Suppressor macrophage (primary cell): ENCODE measurements around the gene CALCB.
A peak's percentile ranks its signal among the peaks of the same experiment; 100 is the strongest.
"Not testable (repeated sequence)": the region's sequence is repeated elsewhere in the genome, so short reads cannot be mapped to it uniquely, and the experiment has no call there.

ENCODE experiments used
- DNase-seq, 4 experiments: peaks; one replicate each; pipeline ENCODE4 v3.0.0-alpha.2; 2020 to 2022
- total RNA-seq, 17 experiments: gene quantifications; one replicate each; lab custom pipeline; 2026; ENCODE audit warnings: mixed read lengths in 6 of 17, inconsistent platforms in 3 of 17; lab: John Stamatoyannopoulos, UW

CALCB gene, protein sequence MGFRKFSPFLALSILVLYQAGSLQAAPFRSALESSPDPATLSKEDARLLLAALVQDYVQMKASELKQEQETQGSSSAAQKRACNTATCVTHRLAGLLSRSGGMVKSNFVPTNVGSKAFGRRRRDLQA
- total RNA-seq: 0 to 2.2 (median 0.08) reads per million in 17 experiments

DNA sequence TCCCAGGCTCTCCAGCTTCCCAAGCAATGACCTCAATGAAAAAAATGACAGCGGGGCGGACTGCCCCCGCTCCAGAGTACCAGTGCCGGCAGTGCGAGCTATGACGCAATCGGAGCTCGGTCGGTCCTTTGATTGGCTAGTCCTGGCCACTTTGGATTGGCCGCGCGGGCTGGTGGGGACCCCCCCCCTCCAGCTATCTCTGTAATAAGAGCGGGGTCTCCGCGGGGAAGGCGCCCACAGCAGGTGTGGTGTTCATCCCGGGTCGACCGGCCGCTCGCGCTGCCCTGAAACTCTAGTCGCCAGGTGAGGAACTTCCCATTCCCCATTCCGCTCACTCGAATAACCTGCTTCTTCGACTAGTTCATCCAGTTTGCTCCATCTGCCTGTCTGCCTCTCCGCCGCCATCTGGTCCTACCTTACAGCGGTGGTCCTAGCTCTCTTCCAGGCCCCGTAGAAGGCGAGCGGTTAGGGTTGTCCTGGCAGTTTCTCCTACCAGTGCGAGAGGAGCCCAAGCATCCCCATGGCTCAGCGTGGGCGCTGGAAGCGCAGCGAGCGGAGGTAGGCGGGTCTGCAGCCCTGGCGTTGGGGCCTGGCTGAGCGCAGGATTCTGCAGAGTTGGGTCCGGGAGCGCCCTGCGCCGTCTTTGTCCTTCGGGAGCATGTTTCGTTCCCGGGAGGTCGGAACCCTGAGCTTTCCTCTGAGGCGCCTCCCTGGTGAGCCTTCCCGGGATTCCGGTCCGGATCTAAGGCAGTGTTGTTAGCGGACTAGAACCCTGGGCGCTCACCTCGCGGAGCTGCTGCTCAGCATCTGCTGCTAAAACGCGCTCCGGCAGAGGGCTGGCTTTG lies at the start of gene CALCB:
CALCB (plus strand) TSS at position 233 of the 845 bp plus-strand sequence. CDS start 1,126 bp downstream, outside the sequence.
- peak in 2 of 4 experiments; percentile 9 to 12 for DNase-seq

DNA sequence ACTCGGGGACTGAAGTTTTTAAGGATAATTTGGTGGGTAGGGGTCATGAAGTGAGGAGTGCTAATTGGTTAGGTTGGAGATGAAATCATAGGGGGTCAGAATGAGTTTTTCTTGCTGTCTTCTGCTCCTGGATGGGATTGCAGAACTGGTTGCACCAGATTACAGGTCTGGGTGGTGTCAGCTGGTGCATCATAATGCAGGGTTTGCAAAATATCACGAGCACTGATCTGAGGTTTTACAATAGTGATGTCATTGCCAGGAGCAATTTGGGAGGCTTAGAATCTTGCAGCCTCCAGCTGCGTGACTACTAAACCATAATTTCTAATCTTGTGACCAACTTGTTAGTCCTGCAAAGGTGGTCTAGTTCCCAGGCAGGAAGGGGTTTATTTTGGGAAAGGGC lies 46.4 kb upstream of the CALCB start:
- DNase-seq: no peak

DNA sequence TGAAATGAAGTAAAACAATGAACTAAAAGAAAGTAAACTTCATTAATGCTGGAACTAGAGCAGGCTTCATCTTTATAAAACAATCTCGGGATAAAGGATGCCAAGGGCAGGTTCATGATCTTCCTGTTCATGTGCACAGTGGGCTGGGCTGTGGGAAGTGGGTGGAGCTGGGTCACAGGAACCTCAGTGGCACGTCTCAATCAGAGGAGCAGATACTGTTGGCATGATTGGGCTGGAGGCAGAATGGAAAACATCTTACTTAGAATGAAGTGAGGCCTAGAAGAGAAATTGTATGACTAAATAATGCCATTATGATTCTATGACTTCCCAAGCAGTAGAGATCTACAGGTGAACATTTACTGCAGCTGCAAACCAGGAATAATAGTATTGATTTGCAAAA lies 45.4 kb upstream of the CALCB start:
- DNase-seq: no peak

DNA sequence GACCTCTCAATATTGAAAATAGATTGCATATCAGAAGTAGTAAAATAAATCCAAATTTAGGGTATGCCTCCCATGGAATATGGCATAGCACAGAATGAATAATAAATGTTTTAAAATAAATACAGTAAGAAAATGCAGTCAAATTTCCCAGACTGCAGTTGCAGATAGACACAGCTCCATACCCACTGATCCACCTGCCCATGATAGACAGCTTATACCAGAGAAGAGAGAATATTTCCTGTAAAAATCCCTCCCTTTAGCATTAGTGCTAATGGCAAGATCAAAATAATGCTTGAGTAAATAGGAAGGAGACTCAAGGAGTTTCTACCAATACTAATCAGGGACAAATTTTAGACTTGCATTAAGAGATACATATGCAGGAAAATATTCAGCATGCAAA lies 45.0 kb upstream of the CALCB start:
- no peak for DNase-seq

DNA sequence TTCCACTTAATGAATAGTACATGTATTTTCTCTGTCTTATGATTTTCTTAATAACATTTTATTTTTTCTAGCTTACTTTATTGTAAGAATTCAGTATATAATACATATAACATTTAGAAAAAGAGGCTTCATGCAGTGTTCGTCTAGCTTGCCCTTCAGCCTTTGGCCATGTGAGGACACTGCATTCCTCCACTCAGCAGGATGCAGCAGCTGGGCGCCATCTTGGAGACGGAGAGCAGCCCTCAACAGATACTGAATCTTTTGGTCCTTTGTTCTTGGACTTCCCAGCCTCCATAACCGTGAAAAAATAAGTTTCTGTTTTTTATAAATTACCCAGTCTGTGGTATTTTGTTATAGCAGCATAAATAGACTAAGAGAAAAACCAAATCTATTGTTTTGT lies 41.4 kb upstream of the CALCB start:
- not testable (repeated sequence) for DNase-seq

DNA sequence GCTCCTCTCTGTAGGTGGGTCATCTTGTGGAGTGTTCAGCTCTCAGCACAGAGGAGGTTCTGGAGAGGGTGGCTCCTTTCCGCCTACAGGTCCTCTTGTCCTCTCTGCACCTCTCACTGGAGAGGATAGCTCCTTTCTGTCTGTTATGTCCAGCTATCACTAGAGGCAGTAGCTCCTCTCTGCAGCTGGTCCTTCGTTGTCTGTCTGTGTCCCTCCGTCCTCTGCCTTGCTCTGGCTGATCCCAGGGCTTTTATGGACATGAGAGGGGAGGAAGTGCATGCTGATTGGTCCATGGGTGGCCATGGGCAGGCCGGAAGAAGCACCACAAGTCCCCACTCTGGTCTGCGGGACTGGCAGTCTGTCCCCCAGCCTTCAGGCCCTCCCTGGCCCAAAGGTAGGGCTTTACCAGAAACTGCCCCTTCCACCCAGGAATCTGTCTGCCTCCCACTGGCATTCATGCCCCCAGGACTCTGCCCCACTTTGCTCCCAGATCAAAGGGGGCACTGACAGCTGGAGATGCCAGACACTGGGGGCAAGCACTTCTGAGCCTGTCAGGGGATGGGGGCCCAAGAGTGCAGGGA lies 38.6 kb upstream of the CALCB start:
- DNase-seq: no peak

DNA sequence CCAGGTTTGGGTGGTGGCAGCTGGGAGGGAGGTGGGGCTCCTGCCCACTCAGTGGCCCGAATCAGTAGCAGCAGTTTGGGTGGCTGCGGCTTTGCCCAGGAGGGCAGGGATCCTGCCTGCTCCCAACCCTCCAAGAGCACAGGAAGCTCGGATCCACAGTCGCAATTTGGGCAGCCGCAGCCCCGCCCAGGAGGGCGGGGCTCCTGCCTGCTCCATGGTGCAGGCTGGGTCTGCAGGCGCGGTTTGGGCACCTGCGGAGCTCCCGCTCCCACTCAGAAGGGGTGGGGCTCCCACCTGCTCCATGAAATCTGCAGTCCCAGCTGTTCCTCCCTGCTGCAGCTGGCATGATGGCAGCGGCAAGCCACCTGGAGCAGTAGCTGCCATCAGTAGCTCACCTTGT lies 38.1 kb upstream of the CALCB start:
- DNase-seq: no peak

DNA sequence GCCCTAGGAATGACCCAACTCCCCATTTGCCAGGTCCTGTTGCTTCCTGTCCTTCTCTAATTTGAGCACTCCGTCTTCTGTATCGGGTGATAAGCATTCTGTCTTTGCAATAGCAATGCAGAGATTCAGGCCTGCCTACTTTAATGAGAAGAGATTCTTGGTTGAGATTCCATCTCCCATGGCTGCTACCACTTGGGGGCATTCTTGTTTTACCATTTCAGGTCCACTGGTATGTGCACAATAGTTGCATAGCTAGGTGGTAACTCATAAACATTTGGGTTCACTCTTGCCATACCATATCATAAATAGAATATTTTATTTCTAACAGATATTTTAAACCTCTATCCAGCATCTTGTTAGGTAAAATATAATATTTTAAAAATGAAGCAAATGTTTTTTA lies 34.4 kb upstream of the CALCB start:
- peak; percentile 14 to 28 (median 20) for DNase-seq

DNA sequence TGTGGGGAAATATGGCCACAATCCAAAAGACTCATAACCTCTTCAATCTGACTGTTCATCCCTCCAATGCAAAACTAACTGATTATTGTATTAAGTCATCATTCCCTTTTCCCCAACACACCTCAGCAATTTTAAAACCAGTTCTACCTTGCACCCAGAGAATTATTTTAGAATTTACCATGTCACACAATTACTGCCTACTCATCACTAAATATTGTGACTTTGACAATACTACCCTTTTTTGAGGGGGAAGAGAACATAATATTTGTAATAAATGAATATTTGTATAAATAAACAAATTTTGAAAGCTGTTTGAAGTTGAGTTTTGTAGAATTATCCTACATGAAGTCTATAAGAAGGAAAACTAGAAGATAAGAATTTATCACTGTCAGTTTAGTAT lies 28.2 kb upstream of the CALCB start:
- DNase-seq: no peak

DNA sequence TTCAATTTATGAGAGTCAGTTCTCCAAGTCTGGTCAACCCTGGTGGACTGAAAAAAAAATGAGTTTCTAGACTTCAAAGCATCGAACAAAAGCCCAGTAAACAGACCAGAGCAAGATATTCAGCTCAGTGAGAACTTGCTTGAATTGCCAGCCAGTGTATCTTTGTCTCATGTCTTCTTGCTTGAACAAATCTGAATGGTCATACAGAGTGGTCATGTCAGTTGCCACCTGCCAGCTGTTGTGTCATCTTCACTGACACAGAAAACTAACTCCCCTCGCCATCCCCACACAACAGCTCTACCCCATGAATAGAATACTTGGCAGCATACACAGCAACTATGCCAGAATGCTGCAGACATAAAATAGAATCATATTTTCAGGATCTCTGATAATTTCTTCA lies 27.5 kb upstream of the CALCB start:
- DNase-seq: no peak

DNA sequence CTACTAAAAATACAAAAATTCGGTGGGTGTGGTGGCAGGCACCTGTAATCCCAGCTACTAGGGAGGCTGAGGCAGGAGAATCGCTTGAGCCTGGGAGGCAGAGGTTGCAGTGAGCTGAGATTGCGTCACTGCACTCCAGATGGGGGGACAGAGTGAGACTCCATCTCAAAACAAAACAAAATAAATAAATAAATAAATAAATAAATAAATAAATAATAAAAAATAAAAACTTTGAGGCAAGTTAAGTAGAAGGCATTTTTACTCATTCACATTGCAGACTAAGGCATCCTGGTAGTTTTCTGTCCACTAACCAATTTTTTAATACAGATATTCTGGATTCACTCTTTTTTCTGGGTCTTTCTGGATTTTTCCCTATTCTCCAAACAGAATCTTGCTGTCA lies 26.7 kb upstream of the CALCB start:
- DNase-seq: not testable (repeated sequence)

DNA sequence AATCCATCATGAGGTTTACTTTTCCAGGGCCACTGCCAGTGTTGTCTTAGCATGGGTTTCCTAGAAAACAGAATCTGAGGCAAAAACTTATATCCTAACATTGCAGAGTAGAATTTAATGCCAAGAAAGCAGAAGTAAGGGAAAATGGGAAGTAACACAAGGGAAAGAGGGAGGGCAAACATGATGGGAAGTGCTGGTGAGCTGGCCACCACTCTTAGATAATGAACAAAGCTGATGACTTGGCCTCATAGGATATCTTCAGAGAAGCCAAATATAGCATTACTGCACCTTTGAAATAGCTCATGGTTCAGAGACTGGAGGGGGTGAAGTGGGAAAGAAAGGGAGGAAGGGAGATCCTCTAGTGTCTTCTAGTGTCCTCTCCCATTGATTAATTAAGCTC lies 24.8 kb upstream of the CALCB start:
- peak; percentile 44 to 69 (median 54) for DNase-seq

DNA sequence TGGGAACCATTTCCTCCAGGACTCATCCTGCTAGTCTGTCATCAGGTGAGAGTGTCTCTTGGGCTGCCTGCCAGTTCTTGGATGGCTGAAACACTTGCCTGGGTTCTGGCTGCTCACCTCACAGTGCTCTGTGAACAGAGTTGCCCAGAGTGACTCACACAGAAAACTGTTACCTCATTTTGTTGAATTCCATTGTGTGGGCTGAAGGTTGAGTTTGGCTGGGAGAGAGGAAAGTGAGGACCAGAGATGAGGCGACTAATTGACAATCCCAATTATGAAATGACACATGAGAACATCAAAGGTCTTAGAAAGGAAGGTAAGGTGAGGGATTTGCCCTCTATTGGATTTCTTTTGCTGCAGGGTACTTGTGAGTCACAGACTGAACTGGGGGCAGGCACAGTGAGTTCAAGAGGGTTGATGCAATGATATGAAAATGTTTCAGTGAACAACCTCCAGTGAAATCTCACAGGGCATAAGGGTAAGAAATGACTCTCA lies 20.2 kb upstream of the CALCB start:
- DNase-seq: peak in 1 of 4 experiments; percentile 0

DNA sequence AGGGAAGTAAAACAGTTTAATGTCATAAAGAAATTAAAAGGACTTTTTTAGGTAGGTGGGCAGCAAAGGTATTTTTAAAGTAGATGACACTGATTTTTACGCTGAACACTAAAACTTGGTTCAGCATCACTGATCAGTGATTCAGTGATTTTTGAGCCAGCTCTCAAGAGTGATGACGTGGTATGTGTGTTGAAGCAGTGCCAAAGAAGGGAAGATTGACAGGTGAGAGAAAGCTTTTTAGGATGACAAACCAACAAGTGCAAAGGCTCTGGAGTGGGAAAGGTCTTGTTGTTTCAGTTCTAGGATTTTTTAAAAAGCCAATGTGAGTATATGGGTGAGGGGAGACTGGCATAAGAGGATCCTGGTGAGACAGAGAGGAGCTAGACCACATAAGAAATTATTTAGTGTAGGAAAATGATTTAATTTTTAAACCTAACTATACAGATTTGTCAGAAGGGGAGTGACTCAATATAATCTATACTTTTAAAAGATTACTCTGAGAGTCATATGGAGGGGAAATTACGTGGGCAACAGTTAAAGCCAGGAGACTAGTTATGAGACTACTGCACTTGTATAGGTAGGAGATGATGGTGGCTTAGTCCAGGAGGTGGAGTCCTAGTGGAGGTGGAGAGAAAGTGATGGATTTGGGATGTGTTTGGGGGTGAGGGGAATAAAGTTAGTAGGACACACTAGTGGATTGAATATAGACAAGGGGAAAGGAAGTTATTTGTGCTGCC lies 17.6 kb upstream of the CALCB start:
- DNase-seq: no peak

DNA sequence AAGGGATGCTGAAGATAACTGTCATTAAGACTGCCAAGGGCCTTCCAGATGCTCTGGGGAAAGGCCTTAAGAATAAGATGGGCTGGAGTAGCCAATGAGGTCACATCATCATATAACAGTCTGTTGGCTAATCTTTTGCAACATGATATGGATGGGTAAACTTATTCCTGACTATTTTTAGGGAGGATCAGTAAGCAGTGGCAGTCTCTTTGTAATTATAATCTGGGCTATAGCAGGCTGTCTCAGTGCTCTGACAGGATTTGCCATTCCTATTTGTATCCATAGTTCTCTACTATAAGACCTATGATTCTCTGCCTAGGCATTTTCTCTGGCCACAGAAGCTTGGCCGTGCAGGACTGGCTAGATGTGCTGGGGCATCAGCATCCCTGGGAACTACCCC lies 16.1 kb upstream of the CALCB start:
- no peak for DNase-seq

DNA sequence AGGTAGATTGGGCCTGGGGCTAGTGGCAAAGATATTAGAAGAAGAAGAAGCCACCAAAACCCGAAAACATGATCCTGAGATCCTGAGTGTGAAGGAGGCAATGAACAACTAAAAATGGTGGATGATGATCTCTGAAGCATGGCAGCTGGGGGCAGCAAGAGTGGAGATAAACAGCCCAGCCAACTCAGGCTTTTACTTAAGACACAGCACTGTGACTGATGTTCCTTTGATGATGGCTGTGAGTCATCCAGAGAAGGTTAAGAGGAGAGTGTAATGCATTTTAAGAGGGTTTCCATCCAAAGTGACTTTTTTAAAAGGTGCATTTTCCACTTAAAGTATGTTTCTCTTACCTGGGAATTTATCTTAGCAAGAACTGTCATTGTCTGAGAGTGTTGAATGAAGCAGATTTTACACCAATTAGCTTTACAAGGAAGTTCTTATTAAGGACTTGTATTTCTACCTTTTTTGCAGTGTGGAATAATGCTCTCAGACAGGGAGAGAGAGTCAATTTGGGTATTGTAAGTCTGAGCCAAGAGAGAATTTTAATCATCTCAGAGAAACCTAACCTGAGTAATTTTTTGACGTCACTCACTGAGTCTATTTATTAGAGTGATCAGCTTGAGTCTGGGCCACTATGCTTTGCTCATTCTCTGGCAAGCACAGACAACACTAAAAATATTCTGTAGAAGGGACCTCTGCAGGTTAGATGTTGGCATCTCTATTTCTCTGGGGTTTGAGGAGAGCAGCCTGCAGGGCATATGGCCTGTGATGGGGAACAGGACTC lies 14.1 kb upstream of the CALCB start:
- DNase-seq: no peak

DNA sequence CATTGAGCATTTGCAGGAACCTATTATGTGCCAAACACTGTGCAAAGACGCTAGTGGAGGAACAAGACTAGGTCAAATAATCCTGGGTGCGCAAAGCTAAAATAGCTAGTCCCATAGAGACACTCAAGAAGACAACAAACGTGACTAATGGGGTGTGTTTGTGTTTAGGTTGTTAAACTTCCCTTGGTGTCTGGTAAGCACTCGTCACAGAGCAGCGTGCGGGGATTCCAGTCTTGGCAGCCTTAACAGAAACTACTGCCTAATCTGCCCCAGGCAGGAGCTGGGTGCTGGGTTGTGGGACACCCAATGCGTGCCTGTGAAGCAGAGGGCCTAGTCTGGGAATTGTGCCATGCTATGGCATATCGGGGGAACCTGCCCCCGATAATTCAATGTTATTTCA lies 10.8 kb upstream of the CALCB start:
- DNase-seq: no peak

DNA sequence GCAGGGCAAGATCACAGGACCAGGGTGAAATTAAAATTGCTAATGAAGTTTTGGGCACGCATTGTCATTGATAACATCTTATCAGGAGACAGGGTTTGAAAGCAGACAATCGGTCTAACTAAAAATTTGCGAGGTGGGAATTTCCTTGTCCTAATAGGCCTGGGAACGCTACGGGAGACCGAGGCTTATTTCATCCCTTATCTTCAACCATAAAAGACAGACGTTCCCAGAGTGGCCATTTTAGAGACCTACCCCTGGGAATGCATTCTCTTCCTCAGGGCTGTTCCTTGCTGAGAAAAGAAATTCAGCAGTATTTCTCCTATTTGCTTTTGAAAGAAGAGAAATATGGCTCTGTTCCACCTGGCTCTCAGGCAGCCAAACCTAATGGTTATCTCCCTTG lies 3.6 kb upstream of the CALCB start:
- not testable (repeated sequence) for DNase-seq

DNA sequence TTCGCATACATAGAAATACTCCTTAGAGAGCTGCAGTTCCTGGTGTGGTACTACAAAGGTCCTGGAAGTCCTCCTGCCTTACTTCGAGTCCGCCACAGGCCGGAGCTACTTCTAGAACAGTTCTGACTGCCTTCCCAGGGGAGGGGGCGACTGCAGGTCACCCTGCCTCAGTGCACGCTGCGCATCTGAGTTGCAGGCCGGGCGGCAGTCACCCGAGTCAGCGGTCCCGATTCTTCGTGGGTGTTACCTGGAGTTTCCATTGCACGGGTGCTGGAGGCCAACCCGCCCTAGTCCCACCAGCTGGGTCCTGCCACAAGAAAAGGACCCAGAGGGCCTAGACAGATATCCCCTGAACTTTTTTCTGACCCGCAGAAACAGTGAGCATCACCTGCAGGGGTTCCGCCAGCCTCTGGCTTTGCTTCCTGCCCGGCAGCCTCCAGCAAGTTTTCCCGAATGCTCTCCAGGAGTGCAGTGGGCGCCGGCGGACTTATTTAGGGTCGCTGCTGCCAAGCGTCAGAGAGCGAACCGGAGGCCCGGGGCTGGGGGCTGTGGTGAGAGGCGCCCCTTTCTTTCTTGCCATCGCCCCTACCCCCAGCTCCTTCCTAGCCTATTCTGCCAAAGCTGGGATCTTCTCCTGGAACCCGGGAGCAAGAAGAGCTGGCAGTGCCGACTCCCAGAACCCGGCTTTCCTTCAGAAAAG lies 1.7 kb upstream of the CALCB start:
- no peak for DNase-seq

DNA sequence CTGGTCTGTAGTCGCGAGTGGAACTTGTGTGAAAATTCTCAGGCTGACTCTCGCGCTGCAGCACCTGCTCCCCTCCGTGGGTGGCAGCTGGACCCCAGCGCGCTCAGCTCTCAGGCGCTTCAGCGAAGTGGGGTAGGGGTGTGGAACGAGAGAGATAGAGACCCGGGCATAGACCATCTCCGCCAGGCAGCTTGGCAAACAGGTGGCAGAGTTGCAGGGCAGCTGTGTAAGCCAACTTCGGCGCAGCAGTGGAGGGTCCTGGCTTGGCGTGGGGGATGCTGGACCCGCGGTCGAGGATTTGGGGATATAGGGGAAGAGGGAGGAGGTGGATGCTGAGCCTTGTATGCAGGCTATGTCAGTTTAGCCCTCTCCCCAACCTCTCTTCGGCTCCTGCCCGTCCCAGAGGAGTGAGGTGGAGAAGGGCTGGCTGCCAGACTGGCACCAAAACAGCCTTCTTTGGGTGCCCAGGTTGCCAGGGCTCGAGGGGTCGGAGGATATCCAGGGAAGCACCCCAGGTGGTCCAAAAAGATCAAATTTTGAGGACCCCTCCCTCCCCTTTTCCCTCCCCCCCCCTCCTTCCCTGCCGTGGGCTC lies 746 bp upstream of the CALCB start:
- DNase-seq: no peak
